Heart left ventricle (tissue), 16 donors: ENCODE measurements around the gene TBL1X. TPM values are rescaled to one million over a fixed set of nuclear protein-coding genes. Genes with fewer than 3 reads are reported as not detected.

Source experiments
- ATAC-seq, 4 donors: fragments of 200-7000 bp; cut with Tn5 transposase; one replicate each; pipeline ENCODE4 v1.9.1; 2020 to 2022; ENCODE audit warnings: moderate library complexity in 4 of 4, mild to moderate bottlenecking in 3 of 4, moderate number of reproducible peaks in 1 of 4
- DNase-seq, 5 donors: peaks; one replicate each; pipeline ENCODE4 v3.0.0-alpha.2; 2020
- H3K27ac ChIP-seq, 12 donors: fragments of 200-600 bp; sonication (generic) in 4 of 12; one replicate each; pipeline versions ENCODE4 v1.5.0 to v1.8.0; 2016 to 2022; ENCODE audit warnings: mild to moderate bottlenecking in 2 of 12
- H3K27me3 ChIP-seq, 9 donors: fragments of 200-600 bp; sonication (generic) in 2 of 9; one replicate each; pipeline versions ENCODE4 v1.5.1 to v1.8.0; 2016 to 2022; ENCODE audit warnings: mild to moderate bottlenecking in 3 of 9
- H3K36me3 ChIP-seq, 9 donors: fragments of 200-600 bp; sonication (generic) in 2 of 9; one replicate each; pipeline versions ENCODE4 v1.5.0 to v1.8.0; 2018 to 2022; ENCODE audit warnings: mild to moderate bottlenecking in 2 of 9
- H3K4me1 ChIP-seq, 12 donors: fragments of 200-600 bp; sonication (generic) in 4 of 12; one replicate each; pipeline versions ENCODE4 v1.5.0 to v1.8.0; 2016 to 2022; ENCODE audit warnings: mild to moderate bottlenecking in 3 of 12
- H3K4me3 ChIP-seq, 12 donors: fragments of 200-600 bp; sonication (generic) in 4 of 12; one replicate each; pipeline versions ENCODE4 v1.5.0 to v1.8.0; 2017 to 2022; ENCODE audit warnings: mild to moderate bottlenecking in 9 of 12, moderate library complexity in 4 of 12
- H3K9me3 ChIP-seq, 12 donors: fragments of 200-600 bp; sonication (generic) in 4 of 12; one replicate each; pipeline versions ENCODE4 v1.5.0 to v1.8.0; 2016 to 2022; ENCODE audit warnings: mild to moderate bottlenecking in 1 of 12
- CTCF ChIP-seq, 12 donors: fragments of 200-600 bp; sonication (generic) in 4 of 12; IDR thresholded peaks; one replicate each; pipeline versions ENCODE4 v1.5.0 to v1.8.0; 2018 to 2022; ENCODE audit warnings: antibody characterized with exemption in 12 of 12, mild to moderate bottlenecking in 5 of 12
- POLR2A ChIP-seq, 2 donors: fragments of 450-650 bp; IDR thresholded peaks; one replicate each; pipeline ENCODE4 v1.6.1; 2017; ENCODE audit warnings: antibody characterized with exemption in 2 of 2, mild to moderate bottlenecking in 2 of 2, moderate library complexity in 2 of 2
- WGBS, 4 donors: extraction: QIAGEN DNeasy Blood & Tissue Kit in 2 of 4; methylation state at CpG; one replicate each; pipeline versions ENCODE4 v1.1.5 to v1.1.7; 2013 to 2018; 5-methylcytosine and 5-hydroxymethylcytosine counted together
- intact Hi-C, 10 donors: fragments of 100-400 bp; cut with DNase I; formaldehyde crosslinking; loops; one replicate each; pipeline versions ENCODE4 v1.11.1 to v1.14.2; 2022
- polyA plus RNA-seq, 2 donors: library from polyadenylated mRNA; stranded (reverse); fragments of 200-250 nt; gene quantifications; one replicate each; pipeline ENCODE4 v1.2.3, GENCODE V29; 2013
- total RNA-seq, 9 donors: library from RNA; depleted of rRNA in 2 of 9; stranded (reverse); fragments of >200 nt in 2 of 9; fragmentation: NEBNext Ultra II Directional in 3 of 9; extraction: Animal tissue kit (Norgen Biotek cat#: 25700) in 3 of 9; gene quantifications; one replicate each; pipeline versions ENCODE4 v1.1.0 to v1.2.4, GENCODE V29; 2016 to 2023
- donor health status: ischemic (EF 13 %, LVEDD 7.1; RV severe dilation, severe dysfunction).
- donor health status: healthy with polysubstance abuse.
- donor health status: DM: no; HTN: yes; CAD: no.
- donor health status: DM: no; HTN: no; CAD: no.
- donor health status: ischemic (EF 25% LVEDD 6.9; RV normal size, moderate dysfunction).
- donor health status: ischemic (EF 25% LVEDD 5.7; RV mildly dilated, moderate dysfunction).
- donor health status: healthy.
- donor health status: DM: yes; HTN: yes; CAD: no.
- donor health status: ischemic (EF 35%, LVEDD 5.7; RV mildly dilated, moderate dysfunction).
- donor health status: nonischemic (EF 11% LVEDD 7.7; RV severe dilation, severe dysfunction).
- donor health status: DM: yes; HTN: yes; CAD: no.
- donor health status: PGD.
- donor health status: ischemic (EF 29% LVEDD 5.4; RV normal size, mild dysfunction).
- donor health status: nonischemic (EF 23%, LVEDD 6.1; RV moderate dilation, normal function).

Gene TBL1X
- total and polyA plus RNA-seq, 11 donors, result 2.4 to 30.7 (median 9.7) TPM

DNA sequence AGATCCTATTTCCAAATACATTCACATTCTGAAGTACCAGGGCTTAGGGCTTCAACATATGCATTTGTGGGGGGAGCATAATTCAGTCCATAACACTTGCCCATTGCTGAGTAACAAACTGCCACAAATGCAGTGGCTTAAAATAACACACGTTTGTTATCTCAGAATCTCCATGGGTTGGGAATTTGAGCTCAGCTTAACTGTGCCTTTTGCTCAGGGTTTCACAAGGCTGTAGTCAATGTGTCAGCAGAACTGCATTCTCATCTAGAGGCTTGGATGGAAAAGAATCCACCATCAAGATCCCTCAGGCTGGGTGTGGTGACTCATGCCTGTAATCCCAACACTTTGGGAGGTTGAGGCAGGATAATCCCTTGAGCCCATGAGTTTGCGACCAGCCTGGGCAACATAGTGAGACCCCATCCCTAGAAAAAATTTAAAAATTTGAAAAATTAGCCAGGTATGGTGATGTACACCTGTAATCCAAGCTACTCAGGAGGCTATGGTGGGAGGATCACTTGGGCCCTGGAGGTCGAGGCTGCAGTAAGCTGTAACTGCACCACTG is 25.8 kb upstream of the TBL1X start:
- Histone ChIP-seq H3K9me3 (no peaks in the 10 kb centered on the region), H3K27me3 (peaks cover 0 to 16% (median 0%) of the 10 kb centered on the region in 9 donors), H3K4me1 (peaks cover 0 to 8% (median 0%) of the 10 kb centered on the region in 12 donors), H3K4me3 (no peak overlapping the region), H3K36me3 (no peaks in the 10 kb centered on the region), H3K27ac (no peak overlapping the region)
- no peak for ATAC-seq
- no peak for TF ChIP-seq CTCF (IDR thresholded peaks at IDR 0.05)
- TF ChIP-seq POLR2A (IDR thresholded peaks at IDR 0.05), result no peak
- 67 to 91% (median 78%) methylated on average over 3 of the region's 3 CpGs for WGBS, 4 donors
- intact Hi-C loops, result no loop called here
- no peak for DNase-seq

GRCh38 chrX:9440116-9440844 is 24.6 kb upstream of the TBL1X start:
- intact Hi-C loops, result loop anchor here in 1 of 10 donors (5.0 kb wide), 1 partner anchor 83 kb away; no protein-coding TSS in a partner anchor
- Histone ChIP-seq H3K4me3 (no peak overlapping the region), H3K9me3 (no peaks in the 10 kb centered on the region), H3K27me3 (peaks cover 0 to 16% (median 0%) of the 10 kb centered on the region in 9 donors), H3K36me3 (no peaks in the 10 kb centered on the region), H3K4me1 (peaks cover 0 to 8% (median 0%) of the 10 kb centered on the region in 12 donors), H3K27ac (no peak overlapping the region)
- no peak for DNase-seq
- no peak for ATAC-seq
- TF ChIP-seq POLR2A (IDR thresholded peaks at IDR 0.05), result no peak
- no peak for TF ChIP-seq CTCF (IDR thresholded peaks at IDR 0.05)
- 60 to 72% (median 65%) methylated on average over 3 of the region's 3 CpGs for WGBS, 4 donors

DNA sequence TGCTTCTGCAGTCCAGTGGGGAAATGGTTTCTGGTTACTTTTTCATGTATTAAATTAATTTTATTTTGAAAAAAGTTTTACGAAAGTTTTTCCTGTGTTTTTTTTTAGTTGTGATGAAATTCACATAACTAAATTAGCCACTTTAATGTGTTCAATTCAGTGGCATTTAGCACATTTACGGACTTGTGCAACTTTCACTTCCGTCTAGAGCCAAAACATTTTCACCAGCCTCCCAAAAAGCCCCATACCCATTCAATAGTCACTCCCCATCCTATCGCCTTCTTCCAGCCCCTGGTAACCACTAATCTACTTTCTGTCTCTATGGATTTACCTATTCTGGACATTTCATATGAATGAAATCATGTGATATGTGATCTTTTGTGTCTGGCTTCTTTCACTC is 22.8 kb upstream of the TBL1X start:
- H3K36me3 ChIP-seq, result no peaks in the 10 kb centered on the region
- TF ChIP-seq POLR2A (IDR thresholded peaks at IDR 0.05) (no peak), CTCF (IDR thresholded peaks at IDR 0.05) (no peak)
- no peak overlapping the region for H3K27ac ChIP-seq
- H3K9me3 ChIP-seq, result no peaks in the 10 kb centered on the region
- 62 to 76% (median 66%) methylated on average over 4 of the region's 4 CpGs for WGBS, 4 donors
- DNase-seq (no peak), ATAC-seq (no peak)
- H3K4me1 ChIP-seq, result peaks cover 0 to 8% (median 0%) of the 10 kb centered on the region in 12 donors
- intact Hi-C loops, result loop anchor here in 1 of 10 donors (5.0 kb wide), 1 partner anchor 85 kb away; no protein-coding TSS in a partner anchor
- no peak overlapping the region for H3K4me3 ChIP-seq
- H3K27me3 ChIP-seq, result peaks cover 0 to 16% (median 0%) of the 10 kb centered on the region in 9 donors

GRCh38 chrX:9443327-9443726 is 21.5 kb upstream of the TBL1X start:
- no peak for ATAC-seq
- intact Hi-C loops, result loop anchor here in 1 of 10 donors (5.0 kb wide), 1 partner anchor 86 kb away; no protein-coding TSS in a partner anchor
- Histone ChIP-seq H3K9me3 (no peaks in the 10 kb centered on the region), H3K27me3 (peaks cover 0 to 12% (median 0%) of the 10 kb centered on the region in 9 donors), H3K4me1 (peaks cover 0 to 8% (median 0%) of the 10 kb centered on the region in 12 donors), H3K36me3 (no peaks in the 10 kb centered on the region), H3K27ac (no peak overlapping the region), H3K4me3 (no peak overlapping the region)
- 90 to 94% (median 92%) methylated on average over 20 of the region's 20 CpGs for WGBS, 4 donors
- TF ChIP-seq CTCF (IDR thresholded peaks at IDR 0.05), result no peak
- no peak for TF ChIP-seq POLR2A (IDR thresholded peaks at IDR 0.05)
- no peak for DNase-seq
